Testis (tissue), 2 donors: ENCODE measurements around the gene TP73.

ENCODE experiments used
- CTCF ChIP-seq, 3 experiments: fragments of 450-650 bp in 2 of 3; fragments of 200-600 bp in 1 of 3; sonication (generic) in 1 of 3; IDR thresholded peaks; one replicate each; pipeline ENCODE4 v1.5.1; 2016 to 2019; ENCODE audit warnings: antibody characterized with exemption in 3 of 3, mild to moderate bottlenecking in 2 of 3, moderate library complexity in 1 of 3
- POLR2A ChIP-seq: fragments of 450-650 bp; IDR thresholded peaks from one replicate; pipeline ENCODE4 v1.6.1; 2017; ENCODE audit warnings: antibody characterized with exemption, mild to moderate bottlenecking, moderate library complexity

GRCh38 chr1:3617806-3618345 is 34.4 kb upstream of the TP73 start:
- TF ChIP-seq POLR2A (no peak), CTCF (IDR thresholded peaks at IDR 0.05) (no peak)
